SW480 (cell line): ENCODE results near the gene RIMS1.
"Not testable (repeated sequence)": the region's sequence is repeated elsewhere in the genome, so short reads cannot be mapped to it uniquely, and the experiment has no call there.

ENCODE experiments used
- DNase-seq: peaks from one replicate; pipeline ENCODE4 v3.0.0-alpha.2; 2016; ENCODE audit warnings: low spot score

The RIMS1 gene

DNA sequence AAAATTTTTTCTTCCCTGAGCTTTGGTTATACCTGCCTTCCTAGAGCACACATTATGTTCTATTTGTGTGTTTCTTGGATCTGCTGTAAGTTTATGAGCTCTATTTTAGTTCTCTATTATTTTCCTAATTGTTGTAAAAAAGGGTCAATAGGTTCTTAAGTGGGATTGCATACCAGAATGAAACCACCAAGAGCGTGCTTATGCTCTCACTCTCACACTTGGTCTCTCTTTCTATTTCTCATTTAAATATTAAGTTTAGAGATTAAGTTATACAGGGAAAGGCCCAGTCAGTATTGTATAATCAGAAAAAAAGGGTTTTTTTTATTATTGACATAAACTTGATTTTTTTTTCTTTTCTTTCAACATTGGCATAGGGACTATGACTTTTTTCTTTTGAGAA lies 96.8 kb downstream of the RIMS1 start:
- no peak for DNase-seq

GRCh38 chr6:71994705-71995271 lies 108.4 kb downstream of the RIMS1 start:
- no peak for DNase-seq

DNA sequence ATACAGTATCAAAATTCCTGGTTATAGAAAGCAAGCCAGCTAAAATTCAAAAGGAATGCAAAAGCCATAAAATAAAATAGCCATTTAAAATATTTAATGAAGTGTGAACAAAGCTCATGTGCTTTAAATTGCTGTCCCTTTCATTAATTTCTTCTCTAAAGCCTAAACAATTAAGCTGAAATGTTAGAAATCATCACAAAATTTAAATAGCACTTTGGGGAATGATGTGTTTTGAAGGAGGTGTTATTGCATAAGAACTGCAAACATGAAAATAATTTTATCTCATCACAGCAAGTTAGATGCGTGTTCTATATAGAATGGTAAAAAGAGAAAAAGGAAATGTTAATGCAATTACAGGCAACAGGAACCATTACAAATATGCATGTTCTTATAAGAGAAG lies 111.0 kb downstream of the RIMS1 start:
- no peak for DNase-seq

DNA sequence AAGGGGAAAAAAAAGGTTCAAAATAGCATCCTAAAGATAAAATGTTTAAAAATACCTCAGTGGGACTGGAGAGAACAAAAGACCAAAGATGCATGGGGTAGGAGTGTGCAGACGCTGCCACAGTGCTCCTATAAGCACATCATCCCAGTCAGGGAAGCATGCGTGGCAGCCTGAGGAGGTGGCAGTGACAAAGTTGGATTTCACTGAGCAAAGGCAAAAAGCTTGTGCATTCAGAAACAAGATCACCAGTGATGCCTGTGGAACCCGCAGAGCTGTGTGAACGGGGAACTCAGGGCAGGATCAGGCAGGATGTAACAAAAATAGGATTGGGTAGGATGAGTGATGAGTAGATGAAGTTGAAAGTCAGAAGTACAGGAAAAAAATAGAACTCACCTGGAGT lies 116.1 kb downstream of the RIMS1 start:
- no peak for DNase-seq

GRCh38 chr6:72006591-72006990 lies 120.2 kb downstream of the RIMS1 start:
- not testable (repeated sequence) for DNase-seq

DNA sequence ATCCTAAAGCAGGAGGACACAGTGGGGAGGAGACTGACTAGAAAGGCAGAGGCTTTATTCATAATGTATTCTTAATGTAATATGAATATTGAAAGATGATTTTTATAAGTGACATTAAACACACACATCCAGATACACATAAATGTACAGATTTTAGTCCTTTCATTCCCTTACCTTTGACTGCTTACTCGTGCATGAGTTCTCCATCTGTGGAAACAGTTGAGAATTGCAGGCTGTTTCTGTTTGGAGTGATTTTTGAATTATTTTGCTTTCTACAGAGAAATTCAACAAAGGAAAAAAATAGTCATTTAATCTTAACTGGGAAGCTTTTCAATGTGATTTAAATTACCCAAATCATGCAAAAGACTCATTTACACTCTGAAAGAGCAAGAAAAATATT lies 136.5 kb downstream of the RIMS1 start:
- no peak for DNase-seq

DNA sequence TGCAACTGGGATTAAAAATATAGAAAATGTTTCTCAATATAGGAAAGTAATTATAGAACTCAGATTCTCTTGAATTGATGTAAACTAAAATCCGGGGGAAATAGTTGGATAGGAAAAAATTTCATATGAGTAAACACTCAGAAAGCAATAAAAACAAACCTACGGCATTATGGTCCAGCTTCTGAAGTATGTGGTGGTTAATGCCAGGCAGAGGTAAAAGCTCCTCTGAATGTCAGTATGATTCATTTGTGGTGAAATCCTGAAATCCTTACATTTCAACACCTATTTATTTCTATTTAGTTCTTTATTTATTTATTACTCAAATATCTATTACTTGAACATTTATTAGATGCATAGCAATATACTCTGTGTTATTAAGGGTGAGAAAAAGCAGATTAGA lies 145.1 kb downstream of the RIMS1 start:
- DNase-seq: peak; percentile 24

- peak; percentile 63 for DNase-seq
Measured at GRCh38 chr6:72032086-72032485, 145.7 kb downstream of the RIMS1 start.

GRCh38 chr6:72035486-72035885 lies 149.1 kb downstream of the RIMS1 start:
- no peak for DNase-seq

- no peak for DNase-seq
Measured at GRCh38 chr6:72035966-72036365, 149.6 kb downstream of the RIMS1 start.

DNA sequence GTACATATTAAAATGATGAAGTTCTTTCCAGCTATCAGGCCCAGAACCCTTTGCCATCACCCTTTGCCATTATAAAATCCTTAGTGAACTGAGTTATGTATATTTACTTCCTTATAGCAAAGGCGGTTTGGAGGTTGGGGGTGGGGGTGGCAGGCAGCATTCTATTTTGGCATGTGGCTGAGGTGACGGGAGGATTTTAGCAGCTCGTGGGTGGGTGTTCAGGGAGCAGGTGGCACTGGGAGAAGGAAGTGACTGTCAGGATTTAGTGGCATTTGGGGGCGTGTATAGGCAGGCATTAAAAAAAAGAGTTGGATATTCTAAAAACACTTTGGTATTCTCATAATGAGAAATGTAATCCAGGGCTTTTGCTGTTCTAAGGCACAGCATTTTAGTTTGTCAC lies 150.7 kb downstream of the RIMS1 start:
- peak; percentile 22 for DNase-seq

DNA sequence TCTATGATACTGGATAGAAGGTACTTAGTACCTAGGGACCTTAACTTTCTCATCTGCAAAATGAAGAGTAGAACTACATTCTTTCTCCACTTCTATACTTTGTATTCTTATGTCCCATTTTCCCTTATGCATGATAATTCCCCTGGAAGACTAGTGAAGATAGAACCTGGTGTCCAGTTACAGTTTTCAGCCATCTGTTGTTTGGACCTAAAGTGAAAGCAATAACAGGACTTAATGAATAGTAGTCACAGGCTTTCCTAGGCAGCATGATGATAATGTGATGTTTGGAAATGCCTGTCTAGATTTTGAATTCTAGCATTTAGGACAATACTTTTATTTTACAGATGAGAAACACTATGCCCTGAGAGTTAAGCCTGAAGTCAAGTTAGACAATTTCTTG lies 153.8 kb downstream of the RIMS1 start:
- DNase-seq: no peak

DNA sequence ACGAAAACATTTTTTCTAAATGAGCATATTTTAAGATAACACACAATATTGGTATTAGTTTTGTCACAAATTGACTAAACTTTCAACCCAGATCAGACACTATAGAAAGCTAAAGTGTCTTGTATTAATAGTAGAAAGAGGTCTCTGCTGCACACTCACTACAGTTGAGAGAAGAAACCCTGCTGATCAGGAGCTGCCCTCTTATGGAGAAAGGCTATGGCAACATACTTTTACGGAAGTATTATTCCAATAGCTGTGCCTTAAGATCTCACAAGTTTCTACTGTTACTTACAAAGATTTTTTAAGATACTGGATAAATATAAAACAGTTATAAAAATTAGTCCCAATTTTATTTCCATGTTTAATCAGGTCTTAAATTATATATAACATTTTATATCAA lies 155.7 kb downstream of the RIMS1 start:
- DNase-seq: no peak

DNA sequence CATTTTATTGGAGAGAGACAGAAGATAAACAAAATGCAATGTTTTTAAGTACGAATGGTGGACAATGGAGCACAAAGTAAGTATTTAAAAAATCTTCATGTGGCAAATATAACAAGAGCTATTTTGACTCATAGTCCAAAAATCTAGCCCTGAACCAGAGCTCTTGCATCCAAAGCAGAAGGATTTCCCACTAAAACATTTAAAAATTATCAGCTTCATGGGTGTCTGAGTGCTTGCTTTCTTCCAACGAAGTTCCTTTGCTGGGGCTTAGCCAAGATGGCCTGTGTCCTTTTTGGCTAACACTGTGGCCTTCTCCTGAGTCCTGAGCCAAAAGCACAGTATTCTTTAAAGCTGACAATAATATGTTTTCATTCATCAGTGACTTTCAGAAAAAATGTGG lies 161.7 kb downstream of the RIMS1 start:
- DNase-seq: no peak

DNA sequence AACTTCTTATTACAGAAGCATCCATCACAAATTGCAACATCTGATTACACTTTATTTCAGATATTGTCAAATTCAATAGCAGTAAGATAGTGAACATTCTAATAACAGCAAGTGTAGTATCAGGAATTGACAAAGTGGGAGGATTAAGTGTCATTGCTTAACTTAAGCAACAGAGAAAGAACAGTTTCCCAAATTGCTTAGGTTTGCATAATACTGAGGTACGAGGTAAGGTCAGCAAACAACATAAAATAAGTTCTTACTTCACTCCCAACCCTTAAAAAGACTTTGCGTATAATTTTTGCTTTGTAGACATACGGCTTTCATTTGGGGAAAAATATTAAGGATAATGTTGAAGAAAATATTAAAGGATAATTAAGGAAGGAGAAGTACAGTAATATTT lies 163.0 kb downstream of the RIMS1 start:
- DNase-seq: no peak

GRCh38 chr6:72061286-72061685 lies 174.9 kb downstream of the RIMS1 start:
- DNase-seq: no peak

- DNase-seq: no peak
Measured at GRCh38 chr6:72064399-72064975, 178.1 kb downstream of the RIMS1 start.

DNA sequence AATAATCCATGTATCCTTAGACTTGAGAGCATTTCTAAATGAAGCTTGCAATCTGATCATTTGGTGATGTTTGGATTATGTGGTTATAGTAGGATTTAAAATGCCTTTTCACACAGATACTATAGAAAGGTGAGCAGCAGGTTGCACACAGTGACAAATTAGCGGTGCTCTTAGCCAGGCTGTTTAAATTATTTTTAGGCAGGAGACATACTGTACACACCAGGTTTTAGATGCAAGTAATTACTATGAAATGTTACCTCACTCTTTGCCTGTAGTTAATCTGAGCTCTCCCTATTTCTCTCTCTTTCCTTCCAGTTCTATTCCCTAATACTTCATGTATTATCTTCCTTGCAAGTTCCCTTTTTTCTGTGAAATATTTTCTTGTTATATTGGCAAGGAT lies 191.7 kb downstream of the RIMS1 start:
- DNase-seq: no peak

DNA sequence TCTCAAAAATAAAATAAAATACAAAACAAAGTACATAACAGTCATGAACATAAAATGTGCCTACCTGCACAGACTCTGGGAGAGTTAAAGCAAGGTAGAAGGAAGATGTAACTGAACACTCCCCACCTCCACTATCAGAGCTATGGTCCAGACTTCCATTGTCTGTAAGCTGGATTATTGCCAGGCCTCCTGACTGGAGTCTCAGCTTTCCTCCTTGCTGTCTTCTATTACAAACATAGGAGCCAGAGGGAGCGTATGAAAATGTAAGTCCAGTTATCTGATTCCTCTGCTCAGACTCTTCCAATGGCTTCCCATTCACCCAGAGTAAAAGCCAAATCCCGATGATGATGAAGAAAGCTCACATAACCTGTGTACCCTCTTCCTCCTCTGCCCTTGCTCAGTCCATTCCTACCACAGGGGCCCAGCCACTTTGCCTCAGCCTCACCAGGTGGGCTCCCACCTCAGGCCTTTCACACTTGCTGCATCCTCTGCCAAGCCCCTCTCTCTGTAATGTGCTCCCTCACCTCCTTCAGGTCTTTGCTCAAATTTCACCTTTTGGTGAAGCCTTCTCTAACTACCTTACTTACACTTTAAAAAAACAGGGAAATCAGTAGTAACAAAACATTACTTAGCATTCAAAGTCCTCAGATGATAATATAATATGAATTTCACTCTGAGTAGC lies 194.1 kb downstream of the RIMS1 start:
- DNase-seq: no peak

- no peak for DNase-seq
Measured at GRCh38 chr6:72081871-72082270, 195.5 kb downstream of the RIMS1 start.

DNA sequence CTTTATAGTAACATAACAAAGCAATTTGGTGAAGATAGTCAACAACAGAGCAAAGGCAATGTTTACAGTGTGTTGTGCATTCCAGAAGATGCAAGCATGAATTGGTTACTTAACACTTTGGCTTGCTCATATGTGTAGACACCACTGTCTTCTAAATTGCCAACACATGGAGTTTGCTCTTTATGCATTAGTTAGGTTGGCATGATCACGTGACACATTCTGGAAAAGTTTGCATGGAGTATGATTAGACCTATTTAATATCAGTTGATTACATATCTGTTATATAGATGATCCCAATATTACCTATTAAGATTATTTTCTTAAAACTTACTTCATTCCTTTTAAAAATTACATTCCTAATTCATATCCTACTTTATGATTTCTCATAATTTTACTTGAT lies 197.6 kb downstream of the RIMS1 start:
- no peak for DNase-seq

DNA sequence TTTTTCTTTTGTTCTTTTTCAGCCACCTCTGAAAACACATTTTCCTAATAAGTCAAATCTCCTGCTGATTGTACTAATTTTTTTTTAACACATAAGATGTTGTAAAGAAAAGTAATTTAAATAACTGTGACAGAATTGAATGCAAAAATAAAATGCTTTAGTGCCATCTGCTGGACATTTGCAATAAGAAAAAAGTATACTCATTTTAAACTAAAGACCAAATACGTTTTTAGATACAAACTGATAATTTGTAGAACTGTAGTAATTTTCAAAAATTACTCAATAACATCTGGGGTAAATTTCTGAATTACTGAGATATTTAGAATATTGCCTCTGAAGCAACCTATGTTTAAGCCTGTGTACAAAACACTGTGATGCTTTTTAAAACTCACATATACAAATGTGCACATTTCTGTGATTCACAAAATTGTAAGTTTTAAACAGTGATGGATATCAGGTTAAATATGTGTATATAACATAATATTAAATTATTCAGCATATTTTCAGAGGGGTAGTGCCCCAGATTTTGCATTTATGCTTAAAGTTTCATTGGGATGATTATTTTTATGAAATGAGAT lies 198.7 kb downstream of the RIMS1 start:
- DNase-seq: peak; percentile 9

GRCh38 chr6:72094506-72094905 lies 208.2 kb downstream of the RIMS1 start:
- DNase-seq: no peak

GRCh38 chr6:72102561-72102960 lies 216.2 kb downstream of the RIMS1 start:
- no peak for DNase-seq
